Parathyroid adenoma (tissue), 2 donors: ENCODE measurements around the gene PHLDB2.

ENCODE experiments used
- H2AFZ ChIP-seq: fragments of 300-600 bp; sonication (generic); one replicate; pipeline ENCODE4 v1.7.0; 2017; ENCODE audit warnings: antibody characterized with exemption, mild to moderate bottlenecking
- H3K27ac ChIP-seq: fragments of 300-600 bp; sonication (generic); one replicate; pipeline ENCODE4 v1.7.0; 2017
- H3K27me3 ChIP-seq: fragments of 300-600 bp; sonication (generic); one replicate; pipeline ENCODE4 v1.7.0; 2017; ENCODE audit warnings: low read length; ENCODE audit not compliant: control insufficient read depth, insufficient read depth
- H3K36me3 ChIP-seq: fragments of 300-600 bp; sonication (generic); one replicate; pipeline ENCODE4 v1.7.0; 2017; ENCODE audit warnings: low read length; ENCODE audit not compliant: control insufficient read depth, insufficient read depth
- H3K4me1 ChIP-seq: fragments of 300-600 bp; sonication (generic); one replicate; pipeline ENCODE4 v1.7.0; 2017; ENCODE audit warnings: control low read depth
- H3K4me2 ChIP-seq: fragments of 300-600 bp; sonication (generic); one replicate; pipeline ENCODE4 v1.7.0; 2017; ENCODE audit warnings: low read length
- H3K4me3 ChIP-seq: fragments of 300-600 bp; sonication (generic); one replicate; pipeline ENCODE4 v1.7.0; 2017; ENCODE audit warnings: low read depth, low read length
- H3K79me2 ChIP-seq: fragments of 300-600 bp; sonication (generic); one replicate; pipeline ENCODE4 v1.7.0; 2017; ENCODE audit warnings: control low read depth
- H3K9ac ChIP-seq: fragments of 300-600 bp; sonication (generic); one replicate; pipeline ENCODE4 v1.7.0; 2017; ENCODE audit warnings: mild to moderate bottlenecking
- H3K9me3 ChIP-seq: fragments of 300-600 bp; sonication (generic); one replicate; pipeline ENCODE4 v1.7.0; 2017; ENCODE audit warnings: low read length; ENCODE audit not compliant: control insufficient read depth
- CTCF ChIP-seq: fragments of 300-600 bp; sonication (generic); IDR thresholded peaks from one replicate; pipeline ENCODE4 v1.7.0; 2017; ENCODE audit warnings: antibody characterized with exemption, mild to moderate bottlenecking
- donor health status: primary hyperparathyroidism.

The PHLDB2 gene

GRCh38 chr3:111972891-111973290 lies 113.8 kb downstream of the PHLDB2 start:
- Histone ChIP-seq H3K4me1 (no peaks in the 10 kb centered on the region), H3K27ac (no peak overlapping the region), H3K4me3 (no peak overlapping the region), H2AFZ (no peak overlapping the region), H3K9ac (no peak overlapping the region), H3K79me2 (no peaks in the 10 kb centered on the region), H3K4me2 (no peak overlapping the region), H3K36me3 (no peaks in the 10 kb centered on the region), H3K27me3 (no peaks in the 10 kb centered on the region), H3K9me3 (no peaks in the 10 kb centered on the region)
- no peak for TF ChIP-seq CTCF

- Histone ChIP-seq H3K36me3 (no peaks in the 10 kb centered on the region), H3K27me3 (no peaks in the 10 kb centered on the region), H3K27ac (no peak overlapping the region), H3K79me2 (peaks cover 2% of the 10 kb centered on the region), H3K9ac (no peak overlapping the region), H3K9me3 (no peaks in the 10 kb centered on the region), H2AFZ (no peak overlapping the region), H3K4me2 (no peak overlapping the region), H3K4me1 (peaks cover 3% of the 10 kb centered on the region), H3K4me3 (no peak overlapping the region)
- no peak for TF ChIP-seq CTCF
Measured at GRCh38 chr3:111975131-111975530, 116.1 kb downstream of the PHLDB2 start.

- H3K4me1 ChIP-seq: peaks cover 3% of the 10 kb centered on the region
- no peaks in the 10 kb centered on the region for H3K36me3 ChIP-seq
- H3K4me2 ChIP-seq: no peak overlapping the region
- H2AFZ ChIP-seq: no peak overlapping the region
- H3K79me2 ChIP-seq: peaks cover 2% of the 10 kb centered on the region
- no peaks in the 10 kb centered on the region for H3K27me3 ChIP-seq
- no peak overlapping the region for H3K4me3 ChIP-seq
- no peak overlapping the region for H3K9ac ChIP-seq
- H3K9me3 ChIP-seq: no peaks in the 10 kb centered on the region
- no peak for TF ChIP-seq CTCF
- no peak overlapping the region for H3K27ac ChIP-seq
Measured at GRCh38 chr3:111976254-111976653, 117.2 kb downstream of the PHLDB2 start.

GRCh38 chr3:111978583-111979433 lies 119.7 kb downstream of the PHLDB2 start, which contains the start of gene ABHD10:
Gene ABHD10 (plus strand): TSS chr3:111979026. CDS start chr3:111979062, 36 bp downstream.
- Histone ChIP-seq H3K4me3 (peak within 1 kb of the TSS; percentile 88), H3K36me3 (no peaks in the 10 kb centered on the region), H3K27me3 (no peaks in the 10 kb centered on the region), H3K9me3 (no peaks in the 10 kb centered on the region), H3K27ac (peak within 1 kb of the TSS; percentile 85), H3K4me2 (peak within 1 kb of the TSS; percentile 80), H3K4me1 (peaks cover 3% of the 10 kb centered on the region), H3K9ac (peak within 1 kb of the TSS; percentile 78), H3K79me2 (peaks cover 2% of the 10 kb centered on the region), H2AFZ (peak within 1 kb of the TSS; percentile 98)
- peak; percentile 5 for TF ChIP-seq CTCF
